ENCODE measurements around the gene CMYA5.

CMYA5 gene

DNA sequence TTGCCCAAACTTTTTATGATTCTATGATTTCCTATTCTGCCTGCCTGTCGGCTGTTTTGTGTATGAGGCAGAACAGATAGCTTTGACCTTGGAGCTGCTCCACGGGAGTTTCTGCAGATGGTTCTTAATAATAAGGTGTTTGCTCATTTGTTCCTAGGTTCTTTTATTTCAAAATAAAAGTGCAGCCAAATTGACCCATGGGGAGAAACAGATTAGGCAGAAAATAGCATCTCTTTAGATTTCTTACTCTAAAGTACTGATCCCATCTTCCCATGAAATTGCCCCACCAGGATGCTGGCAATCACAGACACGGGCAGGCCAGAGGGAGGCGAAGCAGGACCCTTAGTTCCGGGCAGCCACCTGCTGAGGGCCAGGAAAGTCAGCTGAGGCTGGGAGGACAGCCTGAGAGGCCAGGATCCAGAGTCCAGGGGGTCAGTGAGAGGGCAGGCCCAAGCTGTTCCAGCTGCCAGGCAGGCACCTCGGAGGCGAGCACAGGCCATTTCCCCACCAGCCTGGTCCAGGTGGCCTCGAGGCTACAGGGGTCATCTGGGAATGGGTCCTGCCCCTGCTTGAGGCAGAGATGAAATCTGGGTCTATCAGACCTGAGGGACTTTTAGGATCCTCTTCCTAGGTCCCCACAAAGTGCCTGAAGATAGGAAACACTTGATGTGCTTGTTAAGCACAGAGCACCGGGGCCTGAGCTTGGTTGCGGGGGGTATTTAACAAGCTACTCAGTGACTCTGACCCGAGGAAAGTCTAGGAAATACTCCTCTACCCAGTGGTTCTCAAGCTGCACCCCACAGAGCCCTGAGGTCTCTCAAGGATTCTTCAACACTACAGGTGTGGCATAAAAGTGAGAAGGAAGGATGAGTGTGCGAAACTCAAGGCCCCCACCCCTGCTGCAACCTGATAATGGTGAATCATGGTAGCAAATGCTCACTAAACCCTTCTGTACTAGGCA lies 145.4 kb downstream of the CMYA5 start:
- DNase-seq (ENCODE audit: low read depth): no peak

- DNase-seq (ENCODE audit: low read depth): no peak
Observed at GRCh38 chr5:79837761-79838551, 148.3 kb downstream of the CMYA5 start.

DNA sequence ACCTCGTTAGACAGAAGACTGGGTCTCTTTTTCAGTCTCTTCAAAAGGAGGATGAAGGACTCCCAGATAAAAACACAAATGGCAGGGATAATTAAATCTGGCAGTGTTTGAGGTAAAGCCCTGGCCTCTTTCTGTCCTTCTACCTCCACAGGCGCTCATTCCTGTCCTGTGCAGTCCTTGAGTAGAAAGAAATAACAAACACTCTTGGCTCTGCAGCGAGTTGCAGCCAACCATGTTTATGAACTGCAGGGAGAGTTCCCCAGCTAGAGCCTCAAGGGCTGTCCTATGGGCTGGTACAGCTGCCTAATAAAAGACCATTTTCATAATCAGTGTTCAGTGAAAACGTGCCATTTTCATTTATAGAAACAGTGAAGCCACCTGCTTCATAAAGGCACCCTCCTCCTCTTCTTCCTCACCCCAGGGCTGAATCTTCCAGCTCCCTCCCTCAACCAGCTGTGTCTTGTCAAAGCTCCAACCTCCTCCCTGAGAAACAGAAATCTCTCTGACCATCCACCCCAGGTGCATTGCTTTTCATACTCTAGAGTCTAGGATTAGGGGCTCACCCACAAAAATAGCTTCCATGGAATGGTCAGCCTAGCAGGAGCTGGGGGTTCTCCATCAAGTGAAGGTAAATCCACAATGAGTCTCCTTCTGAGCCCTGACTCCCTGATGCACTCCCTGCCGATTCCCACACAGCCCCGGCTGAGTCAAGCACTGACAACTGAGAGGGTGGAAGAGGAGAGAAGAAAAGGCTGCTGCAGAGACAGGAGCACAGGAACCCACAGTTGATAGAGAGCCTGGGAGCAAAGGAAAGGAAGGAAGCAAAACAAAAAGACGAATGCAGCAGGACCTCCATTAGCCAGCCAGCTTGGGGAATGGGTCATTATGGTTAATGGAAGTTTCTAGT lies 150.7 kb downstream of the CMYA5 start:
- no peak for DNase-seq (ENCODE audit: low read depth)

DNA sequence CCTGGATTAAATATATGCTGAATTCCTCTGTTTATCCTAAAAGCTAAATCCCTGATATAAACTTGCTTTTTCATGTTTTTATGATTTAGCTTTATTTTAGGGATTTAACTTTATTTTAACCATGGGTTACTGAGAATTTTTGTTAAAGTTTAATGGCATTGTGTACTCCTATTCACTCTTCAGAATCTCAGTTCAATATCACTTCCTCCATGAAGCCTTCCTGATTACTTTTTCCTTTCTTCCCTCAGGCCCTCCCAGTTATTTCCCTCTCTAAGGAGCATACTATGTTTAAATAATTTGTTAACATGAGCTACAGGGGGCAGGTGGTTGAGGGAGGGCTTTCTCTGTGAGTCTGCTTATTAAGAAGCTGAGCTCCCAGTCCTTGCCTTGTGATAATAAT lies 151.5 kb downstream of the CMYA5 start:
- DNase-seq (ENCODE audit: low read depth): no peak

- DNase-seq (ENCODE audit: low read depth): no peak
Observed at GRCh38 chr5:79842006-79842881, 152.6 kb downstream of the CMYA5 start.

DNA sequence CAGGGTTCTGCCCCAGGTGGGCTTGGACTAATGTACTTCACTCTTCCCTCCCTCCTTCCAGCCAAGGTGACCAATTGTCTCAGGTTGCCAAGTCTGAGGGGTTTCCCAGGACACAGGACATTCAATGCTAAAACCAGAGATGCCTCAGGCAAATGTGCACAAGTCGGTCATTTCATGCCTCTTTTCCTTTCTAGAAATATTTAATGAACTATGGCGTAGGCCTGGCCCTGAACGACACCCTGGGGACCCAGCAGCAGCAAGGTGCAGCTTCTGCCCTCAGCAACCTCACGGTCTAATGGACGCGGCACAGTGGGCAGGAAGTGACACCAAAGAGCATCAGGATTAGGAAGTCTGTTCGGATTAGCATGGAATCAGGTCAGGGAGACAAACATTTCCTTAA lies 153.4 kb downstream of the CMYA5 start:
- DNase-seq (ENCODE audit: low read depth): no peak

DNA sequence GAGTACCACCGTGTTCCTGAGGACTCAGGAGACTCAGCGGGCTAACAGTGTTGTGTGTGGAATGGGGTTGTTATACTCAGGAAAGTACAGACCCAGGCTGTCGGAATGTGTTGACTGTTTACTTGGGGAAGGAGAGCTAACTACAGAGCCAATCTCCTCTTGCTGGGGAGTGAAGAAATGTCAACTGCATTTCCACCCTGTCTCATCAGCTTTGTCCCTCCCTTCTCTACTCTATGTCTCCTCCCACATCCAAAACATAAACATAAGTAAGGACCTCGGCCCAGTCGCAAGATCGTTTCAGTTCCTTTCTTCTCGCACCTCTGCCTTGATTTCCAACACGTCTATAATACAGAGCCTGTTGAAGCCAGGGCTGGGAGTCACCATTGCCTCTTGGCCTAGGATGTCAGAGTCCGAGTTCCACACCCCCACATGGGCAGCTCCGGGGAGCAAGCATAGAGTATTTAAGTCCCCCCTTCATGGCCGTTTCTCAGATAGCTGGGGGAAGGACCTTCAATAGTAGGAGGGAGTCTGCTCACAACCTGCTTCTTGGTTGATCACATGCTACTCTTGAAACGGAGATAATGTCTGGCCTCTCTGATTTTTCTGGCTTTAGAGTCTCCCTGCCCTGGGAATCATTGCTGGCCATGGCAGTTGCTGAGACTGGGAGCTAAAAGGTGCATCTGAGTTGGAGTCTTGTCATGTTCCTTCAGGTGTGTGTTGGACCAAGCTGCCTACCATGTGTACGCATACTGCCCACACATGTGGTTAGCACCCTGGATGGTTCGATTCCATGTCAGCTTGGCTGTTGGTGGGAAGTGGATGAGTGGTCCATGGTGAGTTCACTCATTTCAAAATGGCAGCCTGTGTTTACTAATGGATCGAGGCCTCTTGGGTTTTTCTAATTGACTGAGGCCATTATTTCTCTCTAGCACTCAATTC lies 154.1 kb downstream of the CMYA5 start:
- no peak for DNase-seq (ENCODE audit: low read depth)

DNA sequence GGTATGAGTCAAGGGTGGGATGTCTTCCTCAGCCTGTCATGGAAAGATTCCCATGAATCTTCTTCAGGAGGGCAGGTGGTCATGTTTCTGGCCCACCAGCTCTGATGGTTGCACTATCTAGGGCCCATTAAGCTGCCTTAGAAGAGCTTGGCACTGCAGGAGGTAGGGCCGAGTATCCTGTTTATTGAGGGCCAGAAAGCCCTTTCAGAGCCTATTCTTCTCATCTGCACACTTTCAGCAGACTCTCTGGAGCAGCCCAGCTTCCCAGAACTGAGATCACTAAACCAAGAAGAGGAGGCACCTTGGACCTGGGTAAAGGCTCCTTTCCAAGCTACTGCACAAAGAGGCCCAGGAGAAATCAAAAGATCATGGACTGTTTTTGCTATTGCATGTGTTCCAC lies 154.9 kb downstream of the CMYA5 start:
- DNase-seq (ENCODE audit: low read depth): no peak

- no peak for DNase-seq (ENCODE audit: low read depth)
Observed at GRCh38 chr5:79845448-79846197, 156.0 kb downstream of the CMYA5 start.

DNA sequence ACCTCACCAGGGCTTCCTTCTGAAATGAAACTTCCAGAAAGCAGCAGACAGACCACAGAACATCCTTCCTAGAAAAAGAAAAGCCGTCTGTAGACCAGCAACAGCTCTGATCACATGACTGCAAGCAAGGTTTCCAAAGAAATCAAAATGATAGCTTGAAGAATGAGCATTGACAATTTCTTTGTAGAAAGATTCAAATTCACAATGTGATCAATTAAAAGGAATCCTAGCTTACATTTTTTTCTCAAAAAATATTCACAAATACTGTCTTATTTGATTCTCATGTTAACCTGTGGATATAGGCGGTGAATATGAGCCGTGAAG lies 156.5 kb downstream of the CMYA5 start:
- no peak for DNase-seq (ENCODE audit: low read depth)

GRCh38 chr5:79847561-79847960 lies 157.9 kb downstream of the CMYA5 start:
- DNase-seq (ENCODE audit: low read depth): no peak

GRCh38 chr5:79849061-79849460 lies 159.4 kb downstream of the CMYA5 start:
- DNase-seq (ENCODE audit: low read depth): no peak

Data from stimulated activated CD8-positive, alpha-beta memory T cell treated with anti-CD3 and anti-CD28 coated beads, Interleukin-12 subunit alpha, Interleukin-12 subunit beta, amount 100 ng/mL, for 4 hours (primary cell).